Measurements from ENCODE around the gene ARMC2. TPM values are rescaled to one million over a fixed set of nuclear protein-coding genes. Genes with fewer than 3 reads are reported as not detected.

ARMC2 gene
- total RNA-seq, 1 donor = 1.4 TPM

DNA sequence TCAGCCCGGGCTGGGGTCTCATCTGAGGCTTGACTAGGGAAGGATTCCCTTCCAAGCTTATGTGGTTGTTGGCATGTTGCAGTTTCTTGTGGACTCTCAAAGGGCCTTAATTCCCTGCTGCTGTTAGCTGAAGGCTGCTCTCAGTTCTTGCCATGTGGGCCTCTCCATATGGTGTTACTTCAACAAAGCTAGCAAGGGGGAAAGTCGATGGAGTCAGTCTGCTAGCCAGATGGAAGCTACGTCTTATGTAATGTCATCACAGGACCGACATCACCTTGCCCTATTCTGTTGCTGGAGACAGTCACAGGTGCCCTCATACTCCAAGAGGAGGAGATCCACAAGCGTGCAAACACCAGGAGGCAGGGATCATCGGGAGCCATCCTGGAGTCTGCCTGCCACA, 43.3 kb upstream of the ARMC2 start:
- Histone ChIP-seq H3K27me3 (ENCODE audit: insufficient read depth, low read length) (no peaks in the 10 kb centered on the region), H3K4me3 (ENCODE audit: insufficient read depth, low read length) (no peak overlapping the region), H3K36me3 (ENCODE audit: insufficient read depth, low read length) (no peaks in the 10 kb centered on the region), H3K4me1 (ENCODE audit: insufficient read depth, low read length) (peaks cover 5% of the 10 kb centered on the region), H3K27ac (ENCODE audit: low read depth, low read length) (no peak overlapping the region), H3K79me2 (ENCODE audit: insufficient read depth, low read length) (no peaks in the 10 kb centered on the region), H3K9me3 (ENCODE audit: low read depth, low read length) (no peaks in the 10 kb centered on the region), H2AFZ (ENCODE audit: low read length) (no peak overlapping the region), H3K4me2 (ENCODE audit: insufficient read depth, low read length) (no peak overlapping the region), H4K20me1 (ENCODE audit: insufficient read depth, low read length) (no peaks in the 10 kb centered on the region)
- TF ChIP-seq CTCF (IDR thresholded peaks at IDR 0.05; ENCODE audit: extremely low read depth, low read depth, low read length) = no peak
- DNase-seq (ENCODE audit: insufficient read length, low spot score, missing footprints) = no peak

GRCh38 chr6:108805611-108806167, 42.5 kb upstream of the ARMC2 start:
- no peak for TF ChIP-seq CTCF (IDR thresholded peaks at IDR 0.05; ENCODE audit: extremely low read depth, low read depth, low read length)
- H3K27ac ChIP-seq (ENCODE audit: low read depth, low read length) = no peak overlapping the region
- H2AFZ ChIP-seq (ENCODE audit: low read length) = no peak overlapping the region
- H3K79me2 ChIP-seq (ENCODE audit: insufficient read depth, low read length) = no peaks in the 10 kb centered on the region
- no peaks in the 10 kb centered on the region for H4K20me1 ChIP-seq (ENCODE audit: insufficient read depth, low read length)
- no peaks in the 10 kb centered on the region for H3K27me3 ChIP-seq (ENCODE audit: insufficient read depth, low read length)
- no peak for DNase-seq (ENCODE audit: insufficient read length, low spot score, missing footprints)
- no peak overlapping the region for H3K4me3 ChIP-seq (ENCODE audit: insufficient read depth, low read length)
- no peak overlapping the region for H3K4me2 ChIP-seq (ENCODE audit: insufficient read depth, low read length)
- H3K36me3 ChIP-seq (ENCODE audit: insufficient read depth, low read length) = no peaks in the 10 kb centered on the region
- no peaks in the 10 kb centered on the region for H3K4me1 ChIP-seq (ENCODE audit: insufficient read depth, low read length)
- no peaks in the 10 kb centered on the region for H3K9me3 ChIP-seq (ENCODE audit: low read depth, low read length)

- TF ChIP-seq CTCF (IDR thresholded peaks at IDR 0.05; ENCODE audit: extremely low read depth, low read depth, low read length) = no peak
- DNase-seq (ENCODE audit: insufficient read length, low spot score, missing footprints) = no peak
These were observed 42.1 kb upstream of the ARMC2 start for GRCh38 chr6:108806171-108806570.

DNA sequence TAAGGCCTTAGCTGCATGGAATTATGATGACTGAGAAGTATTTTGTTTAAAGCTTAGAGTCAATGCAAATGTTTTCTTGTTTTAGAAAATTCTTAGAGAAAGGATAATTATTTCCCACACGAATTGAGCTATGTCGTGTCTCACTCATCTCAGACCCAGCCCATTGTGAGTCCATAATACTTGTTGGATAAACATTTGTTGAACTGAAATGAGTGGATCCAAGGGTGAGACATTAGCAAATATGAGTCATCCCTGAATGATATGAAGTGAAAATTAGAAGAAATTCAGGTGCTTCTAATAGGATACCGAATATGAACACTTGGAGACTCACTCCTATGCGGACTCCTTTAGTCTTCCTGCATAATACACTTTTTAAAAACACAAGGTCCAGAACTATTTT, 41.6 kb upstream of the ARMC2 start:
- Histone ChIP-seq H3K9me3 (ENCODE audit: low read depth, low read length) (no peaks in the 10 kb centered on the region), H3K4me1 (ENCODE audit: insufficient read depth, low read length) (no peaks in the 10 kb centered on the region), H3K4me3 (ENCODE audit: insufficient read depth, low read length) (no peak overlapping the region), H3K79me2 (ENCODE audit: insufficient read depth, low read length) (no peaks in the 10 kb centered on the region), H3K27me3 (ENCODE audit: insufficient read depth, low read length) (no peaks in the 10 kb centered on the region), H3K27ac (ENCODE audit: low read depth, low read length) (no peak overlapping the region), H4K20me1 (ENCODE audit: insufficient read depth, low read length) (no peaks in the 10 kb centered on the region), H2AFZ (ENCODE audit: low read length) (no peak overlapping the region), H3K36me3 (ENCODE audit: insufficient read depth, low read length) (no peaks in the 10 kb centered on the region), H3K4me2 (ENCODE audit: insufficient read depth, low read length) (no peak overlapping the region)
- no peak for TF ChIP-seq CTCF (IDR thresholded peaks at IDR 0.05; ENCODE audit: extremely low read depth, low read depth, low read length)
- no peak for DNase-seq (ENCODE audit: insufficient read length, low spot score, missing footprints)

More at GRCh38 chr6:108806171-108806570, 42.1 kb upstream of the ARMC2 start:
- Histone ChIP-seq H3K79me2 (ENCODE audit: insufficient read depth, low read length) (no peaks in the 10 kb centered on the region), H2AFZ (ENCODE audit: low read length) (no peak overlapping the region), H3K36me3 (ENCODE audit: insufficient read depth, low read length) (no peaks in the 10 kb centered on the region), H3K27me3 (ENCODE audit: insufficient read depth, low read length) (no peaks in the 10 kb centered on the region), H4K20me1 (ENCODE audit: insufficient read depth, low read length) (no peaks in the 10 kb centered on the region), H3K4me3 (ENCODE audit: insufficient read depth, low read length) (no peak overlapping the region), H3K4me2 (ENCODE audit: insufficient read depth, low read length) (no peak overlapping the region), H3K27ac (ENCODE audit: low read depth, low read length) (no peak overlapping the region), H3K9me3 (ENCODE audit: low read depth, low read length) (no peaks in the 10 kb centered on the region), H3K4me1 (ENCODE audit: insufficient read depth, low read length) (no peaks in the 10 kb centered on the region)
